Superior temporal gyrus (tissue), 1 donor: ENCODE measurements around the gene TMEM150B.
"Not testable (repeated sequence)": the region's sequence is repeated elsewhere in the genome, so short reads cannot be mapped to it uniquely, and the experiment has no call there.

Experiments used
- DNase-seq: peaks from one replicate; pipeline ENCODE4 v3.0.0-alpha.2; 2016; ENCODE audit errors: extremely low spot score

Gene TMEM150B

DNA sequence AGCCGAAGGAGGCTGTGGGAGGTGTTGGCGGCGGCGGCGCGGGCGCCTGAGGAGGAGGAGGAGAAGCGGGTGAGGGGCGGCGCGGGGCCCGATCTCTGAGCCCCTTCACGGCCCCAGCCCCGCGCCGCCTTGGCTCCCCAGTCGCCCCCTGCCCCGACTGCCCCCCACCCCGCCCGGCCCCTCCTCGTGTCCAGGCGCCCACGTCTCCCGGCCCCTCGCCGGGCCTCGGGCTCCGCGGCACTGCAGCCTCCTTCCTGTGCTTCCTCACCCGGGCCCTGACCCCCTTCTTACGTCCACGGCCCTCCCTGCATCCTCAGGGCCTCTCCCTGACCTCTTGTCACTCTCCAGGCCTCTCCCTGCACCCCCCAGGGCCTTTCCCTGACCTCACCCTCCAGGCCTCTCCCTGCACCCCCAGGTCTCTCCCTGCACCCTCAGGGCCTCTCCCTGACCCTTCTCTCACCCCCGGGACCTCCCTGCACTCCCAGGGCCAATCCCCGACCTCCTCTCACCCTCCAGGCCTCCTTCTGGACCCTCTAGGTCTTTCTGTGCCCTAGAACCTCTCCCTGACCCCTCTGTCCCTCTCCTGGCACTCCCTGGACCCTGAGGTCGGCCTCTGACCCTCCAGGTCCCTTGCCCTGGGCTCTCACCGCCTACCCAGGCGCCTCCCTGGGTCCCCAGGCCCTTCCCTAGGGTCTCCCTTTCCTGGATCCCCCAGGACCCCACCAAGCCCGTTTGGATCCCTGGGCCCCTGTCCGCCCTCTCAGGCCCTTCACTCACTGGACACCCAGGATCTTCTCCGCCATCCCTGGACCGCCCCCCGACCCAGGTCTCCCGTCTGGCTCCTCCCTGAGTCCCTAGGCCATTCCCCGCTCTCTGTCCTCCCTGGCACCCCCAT is 15.0 kb upstream of the TMEM150B start:
- DNase-seq: no peak

DNA sequence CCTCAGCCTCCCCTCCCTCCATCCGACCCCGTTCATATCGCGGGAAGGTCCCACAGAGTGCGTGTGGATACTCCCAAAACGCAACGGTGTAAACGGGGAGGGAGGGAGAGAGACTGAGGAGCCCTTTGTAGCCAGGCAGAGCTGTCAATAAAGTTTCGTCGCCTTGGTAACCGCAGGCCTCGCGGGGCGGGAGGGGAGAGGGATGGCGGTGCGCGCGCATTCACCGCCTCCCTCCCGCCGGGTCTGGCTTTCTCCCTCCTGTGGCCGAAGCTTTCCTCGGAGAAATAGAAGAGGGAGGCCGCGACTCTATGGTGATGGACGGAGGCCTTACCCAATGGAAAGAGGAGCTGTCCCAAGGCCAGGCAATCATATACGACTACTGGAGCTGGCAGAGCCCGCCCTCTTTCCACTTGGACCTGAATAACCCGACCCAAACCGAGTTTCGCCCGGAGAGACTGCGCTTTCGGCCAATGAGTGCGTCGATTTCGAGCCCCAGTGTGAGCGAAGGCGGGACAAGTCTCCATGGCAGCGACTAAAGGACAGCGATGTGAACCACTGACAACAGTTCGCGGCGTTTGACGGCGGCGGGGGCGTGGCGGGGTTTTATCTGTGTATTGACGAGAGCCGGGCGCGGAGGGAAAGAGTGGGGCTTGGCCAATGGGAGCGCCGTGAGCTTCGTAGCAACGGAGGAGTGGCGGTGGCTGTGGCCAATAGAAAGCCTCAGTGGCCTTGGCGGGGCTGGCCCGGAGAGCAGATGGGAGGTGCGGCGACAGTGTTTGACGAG is 14.2 kb upstream of the TMEM150B start, which contains the start of gene KMT5C:
Gene KMT5C (plus strand): TSS at position 772 of the 784 bp plus-strand sequence. CDS start 2,061 bp downstream, outside the sequence.
- DNase-seq: peak; percentile 100

DNA sequence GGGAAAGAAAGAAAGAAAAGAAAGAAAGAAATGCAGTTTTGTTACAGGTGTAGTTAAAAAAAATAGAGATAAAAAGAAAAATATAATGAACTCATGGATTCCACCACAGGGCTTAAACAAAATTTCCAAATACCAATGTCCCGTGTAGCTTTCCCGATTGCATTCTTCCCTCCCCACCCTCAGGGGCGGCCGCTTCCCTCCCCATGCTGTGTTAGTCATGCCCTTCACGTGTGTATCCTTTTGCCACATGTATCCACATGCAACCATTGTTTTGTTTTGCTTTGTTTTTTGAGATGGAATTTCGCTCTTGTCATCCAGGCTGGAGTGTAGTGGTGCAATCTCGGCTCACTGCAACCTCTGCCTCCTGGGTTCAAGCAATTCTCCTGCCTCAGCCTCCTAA is 11.0 kb upstream of the TMEM150B start:
- DNase-seq: no peak

DNA sequence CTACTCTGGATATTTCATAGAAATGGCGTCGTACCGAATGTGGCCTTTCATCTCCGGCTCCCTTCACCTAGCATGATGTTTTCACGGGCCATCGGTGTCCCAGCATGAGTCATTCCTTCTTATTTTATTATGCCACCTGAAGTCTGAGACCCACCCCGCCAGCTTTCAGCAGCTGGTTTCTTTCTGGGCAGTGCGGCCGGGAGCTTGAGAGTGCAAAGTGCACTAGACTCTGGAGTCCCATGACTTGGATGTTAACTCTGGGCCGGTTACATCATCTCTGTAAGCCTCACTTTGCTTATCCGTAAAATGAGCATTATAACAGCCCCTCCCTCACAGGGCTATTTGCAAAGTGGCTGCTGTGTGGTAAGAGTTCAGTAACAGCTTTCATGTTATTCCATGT is 8.7 kb upstream of the TMEM150B start:
- DNase-seq: no peak

DNA sequence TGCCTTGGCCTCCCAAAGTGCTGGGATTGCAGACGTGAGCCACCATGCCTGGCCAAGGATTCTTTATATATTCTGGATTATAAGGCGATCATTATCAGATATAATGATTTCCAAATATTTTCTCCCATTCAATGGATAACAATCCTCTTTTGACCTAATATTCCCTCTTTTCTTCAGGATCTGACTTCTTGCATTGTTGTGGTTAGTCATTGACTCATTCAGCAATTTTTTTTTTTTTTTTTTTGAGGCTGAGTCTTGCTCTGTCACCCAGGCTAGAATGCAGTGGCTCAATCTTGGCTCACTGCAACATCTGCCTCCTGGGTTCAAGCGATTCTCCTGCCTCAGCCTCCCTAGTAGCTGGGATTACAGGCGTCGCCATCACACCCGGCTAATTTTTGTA is 4.7 kb upstream of the TMEM150B start:
- not testable (repeated sequence) for DNase-seq

DNA sequence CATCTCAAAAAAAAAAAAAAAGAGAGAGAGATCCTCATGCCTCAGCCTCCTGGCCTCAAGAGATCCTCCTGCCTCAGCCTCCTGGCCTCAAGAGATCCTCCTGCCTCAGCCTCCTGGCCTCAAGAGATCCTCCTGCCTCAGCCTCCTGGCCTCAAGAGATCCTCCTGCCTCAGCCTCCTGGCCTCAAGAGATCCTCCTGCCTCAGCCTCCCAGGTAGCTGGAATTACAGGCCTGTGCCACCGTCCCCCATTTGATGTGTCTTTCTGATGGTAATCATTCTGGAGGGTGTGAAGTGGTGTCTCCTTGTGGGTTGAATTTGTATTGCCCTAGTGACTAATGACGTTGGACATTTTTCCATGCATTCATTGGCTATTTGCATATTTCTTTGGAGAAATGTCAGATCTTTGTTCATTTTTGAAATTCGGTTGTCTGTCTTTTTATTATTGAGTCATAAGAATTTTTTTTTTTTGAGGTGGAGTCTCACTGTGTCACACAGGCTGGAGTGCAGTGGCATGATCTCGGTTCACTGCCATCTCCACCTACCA is 3.7 kb upstream of the TMEM150B start:
- not testable (repeated sequence) for DNase-seq

DNA sequence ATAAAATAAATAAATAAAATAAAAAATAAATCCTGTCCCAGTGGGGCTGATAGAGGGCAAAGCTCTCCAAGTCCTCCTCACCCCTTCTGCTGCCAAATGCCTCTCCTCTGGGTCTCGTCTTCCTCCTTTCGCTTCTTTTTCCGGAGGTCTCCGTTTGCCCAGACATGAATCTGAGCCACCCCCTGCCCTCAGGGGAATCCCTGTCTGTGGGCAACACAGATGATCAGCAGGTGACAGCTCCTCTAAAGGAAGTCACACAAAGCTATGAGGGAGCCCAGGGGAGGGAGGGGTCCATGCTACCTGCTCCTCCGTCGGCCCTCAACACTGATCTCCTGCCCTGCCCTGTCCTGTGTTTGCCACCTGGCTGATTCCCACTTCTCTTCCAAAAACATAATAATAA is 479 bp downstream of the TMEM150B start:
- no peak for DNase-seq

DNA sequence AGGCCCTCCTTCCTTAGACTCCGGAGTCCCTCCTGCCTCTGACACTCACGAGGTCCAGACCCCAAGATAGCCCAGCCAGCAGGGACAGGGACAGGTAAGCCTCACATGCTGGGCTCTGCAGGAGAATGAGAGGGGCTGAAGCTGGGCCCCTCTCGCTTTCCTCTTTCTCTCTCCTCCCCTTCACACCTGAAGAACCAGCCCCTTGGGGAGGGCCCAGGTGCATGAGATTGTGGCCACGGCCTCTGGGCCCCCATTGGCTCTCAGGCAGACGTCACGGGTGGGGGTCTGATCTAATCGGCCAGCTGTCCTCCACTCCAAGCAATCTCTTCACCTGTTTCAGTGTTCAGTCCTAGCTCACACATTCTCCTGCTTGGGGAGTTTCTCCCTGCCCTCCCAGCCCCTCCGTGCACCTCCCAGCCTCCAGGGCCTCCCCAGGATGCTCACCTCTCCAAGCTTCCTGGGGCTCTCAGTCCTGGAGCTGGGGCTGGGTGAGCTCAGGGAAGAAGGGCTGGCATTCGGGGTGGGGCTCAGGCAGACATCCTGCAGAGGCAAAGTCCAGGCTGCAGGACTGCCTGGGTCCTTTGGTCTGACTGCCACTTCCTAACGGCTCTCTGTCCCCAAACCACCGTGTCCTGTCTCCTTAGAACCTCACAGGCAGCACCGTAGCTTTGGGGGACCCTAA is 2.8 kb downstream of the TMEM150B start:
- DNase-seq: no peak

DNA sequence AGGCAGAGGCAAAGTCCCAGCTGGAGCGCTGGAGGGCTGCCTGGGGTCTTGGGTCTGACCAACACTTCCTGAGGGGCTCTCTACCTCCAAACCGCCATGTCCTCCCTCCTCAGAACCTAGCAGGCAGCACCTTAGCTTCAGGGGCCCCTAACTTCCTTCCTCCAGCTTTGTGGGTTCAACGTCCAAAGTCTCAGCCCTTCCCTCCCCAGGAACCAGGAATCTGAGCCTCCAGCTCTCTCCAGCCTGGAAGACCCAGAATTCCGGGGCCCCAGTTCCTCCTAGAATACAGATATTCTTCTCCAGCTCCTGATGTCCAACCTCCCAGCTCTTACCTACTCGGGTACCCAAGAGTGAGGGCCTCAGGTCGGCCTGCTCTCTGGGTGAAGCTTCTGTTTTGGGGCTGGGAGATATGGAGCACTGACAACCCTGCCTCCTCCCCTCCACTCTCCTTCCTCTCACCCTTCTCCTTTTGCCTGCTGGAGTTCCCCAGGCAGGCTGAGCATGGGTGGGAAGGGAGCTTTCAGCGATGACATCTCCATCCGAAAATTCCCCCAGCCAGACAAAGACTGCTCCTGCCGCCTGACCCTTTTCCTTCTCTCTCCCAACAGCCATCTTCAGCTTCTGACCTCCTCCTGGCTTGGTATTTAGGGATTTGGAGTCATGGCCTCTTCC is 3.5 kb downstream of the TMEM150B start:
- no peak for DNase-seq

DNA sequence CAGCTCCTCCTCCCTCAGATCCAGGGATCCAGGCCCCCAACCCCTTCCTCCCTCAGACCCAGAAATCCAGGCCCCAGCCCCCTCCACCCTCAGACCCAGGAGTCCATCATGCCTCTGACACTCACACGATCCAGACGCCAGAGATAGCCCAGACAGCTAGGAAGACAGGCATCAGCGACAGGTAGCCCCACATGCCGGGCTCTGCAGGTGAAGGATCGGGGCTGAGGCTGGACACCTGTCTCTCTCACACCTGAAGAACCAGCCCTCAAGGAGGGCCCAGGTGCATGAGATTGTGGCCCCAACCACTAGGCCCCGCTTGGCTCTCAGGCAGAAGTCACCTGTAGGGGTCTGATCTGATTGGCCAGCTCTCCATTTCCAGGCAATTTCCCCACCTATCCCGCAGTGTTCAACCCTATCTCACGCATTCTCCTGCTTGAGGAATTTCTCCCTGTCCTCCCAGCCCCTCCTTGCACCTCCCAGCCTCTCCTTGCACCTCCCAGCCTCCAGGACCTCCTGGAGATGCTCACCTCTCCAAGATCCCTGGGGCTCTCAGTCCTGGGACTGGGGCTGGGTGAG is 4.2 kb downstream of the TMEM150B start:
- DNase-seq: no peak

DNA sequence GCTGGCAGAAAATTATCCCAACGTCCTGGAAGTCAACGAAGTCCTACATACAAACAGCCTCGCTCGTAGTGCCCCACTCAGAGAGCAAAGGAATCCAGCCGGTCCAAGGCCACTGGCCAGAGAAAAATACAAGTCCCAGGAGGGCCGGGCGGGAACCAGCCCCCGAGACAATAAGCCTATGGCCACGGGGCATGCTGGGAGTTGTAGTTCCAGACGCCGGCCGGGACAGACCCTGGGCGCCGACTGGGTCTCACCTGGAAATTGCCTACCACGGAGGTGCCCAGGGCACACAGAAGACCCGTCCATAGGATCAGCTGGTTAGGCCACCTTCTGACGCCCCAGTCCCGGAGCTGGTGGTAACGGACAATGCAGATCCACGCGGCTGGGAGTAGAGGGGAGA is 5.4 kb downstream of the TMEM150B start:
- DNase-seq: peak; percentile 24

DNA sequence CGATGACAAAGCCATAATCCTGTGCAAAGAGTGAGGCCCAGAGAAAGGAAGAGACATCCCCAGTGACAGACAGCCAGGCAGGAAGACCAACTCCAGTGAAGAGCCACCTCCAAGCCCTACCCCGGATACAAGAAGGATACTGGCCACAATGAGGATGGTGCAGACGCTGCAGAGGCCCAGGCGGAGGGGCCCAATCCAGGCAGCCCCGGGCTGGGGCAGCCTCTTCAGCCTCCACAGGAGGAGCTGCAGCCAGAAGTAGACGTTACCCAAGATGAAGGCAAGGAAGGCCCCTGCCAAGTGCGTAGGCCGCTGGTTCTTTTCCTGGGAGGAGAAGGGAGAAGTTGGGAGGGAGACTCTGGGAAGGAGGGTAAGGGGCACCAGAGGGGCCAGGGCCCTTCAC is 8.5 kb downstream of the TMEM150B start:
- DNase-seq: no peak

DNA sequence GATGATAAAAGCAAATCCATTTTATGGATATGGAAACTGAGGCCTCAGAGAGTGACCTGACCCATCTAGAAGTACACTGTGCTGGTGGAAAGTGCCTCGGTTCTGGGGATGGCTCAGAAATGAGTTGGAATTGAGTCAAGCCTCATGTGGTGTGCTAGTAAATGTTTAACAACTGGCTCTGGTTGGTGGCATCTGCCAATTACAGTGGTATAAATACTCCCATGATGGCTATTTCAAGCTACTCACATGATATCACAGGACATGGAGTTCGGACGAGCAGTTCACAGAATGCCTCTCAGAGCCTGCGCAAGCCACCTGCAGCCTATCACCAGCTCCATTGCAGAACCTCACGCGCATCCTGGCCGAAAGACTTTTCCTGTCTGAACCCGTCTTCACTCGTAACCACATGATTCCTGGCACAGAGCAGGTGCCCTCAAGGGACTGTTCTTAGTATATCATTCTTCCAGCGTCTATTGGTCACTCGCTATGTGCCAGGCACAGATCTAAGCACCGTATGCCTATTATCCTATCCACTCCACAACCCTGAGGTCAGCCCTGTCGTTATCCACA is 9.1 kb downstream of the TMEM150B start:
- DNase-seq: no peak

DNA sequence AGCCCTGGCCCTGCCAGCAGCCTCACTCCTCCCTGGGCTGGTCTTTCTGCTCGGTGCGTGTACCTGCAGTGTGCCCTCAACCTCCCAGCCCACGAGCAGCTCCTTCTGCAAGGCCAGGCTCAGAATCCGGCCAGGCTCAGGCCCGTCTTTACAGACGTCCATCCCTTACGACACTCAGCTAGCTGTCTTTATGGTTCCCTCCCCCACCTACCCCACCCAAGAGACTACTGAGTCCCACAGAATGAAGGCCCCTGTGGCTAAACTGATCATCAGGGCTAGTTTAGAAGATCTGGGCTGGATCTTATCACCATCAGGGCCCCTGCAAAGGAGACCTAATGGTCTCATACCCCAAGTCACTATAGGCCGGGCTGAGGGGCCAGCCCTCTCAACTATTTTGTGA is 10.7 kb downstream of the TMEM150B start:
- no peak for DNase-seq

DNA sequence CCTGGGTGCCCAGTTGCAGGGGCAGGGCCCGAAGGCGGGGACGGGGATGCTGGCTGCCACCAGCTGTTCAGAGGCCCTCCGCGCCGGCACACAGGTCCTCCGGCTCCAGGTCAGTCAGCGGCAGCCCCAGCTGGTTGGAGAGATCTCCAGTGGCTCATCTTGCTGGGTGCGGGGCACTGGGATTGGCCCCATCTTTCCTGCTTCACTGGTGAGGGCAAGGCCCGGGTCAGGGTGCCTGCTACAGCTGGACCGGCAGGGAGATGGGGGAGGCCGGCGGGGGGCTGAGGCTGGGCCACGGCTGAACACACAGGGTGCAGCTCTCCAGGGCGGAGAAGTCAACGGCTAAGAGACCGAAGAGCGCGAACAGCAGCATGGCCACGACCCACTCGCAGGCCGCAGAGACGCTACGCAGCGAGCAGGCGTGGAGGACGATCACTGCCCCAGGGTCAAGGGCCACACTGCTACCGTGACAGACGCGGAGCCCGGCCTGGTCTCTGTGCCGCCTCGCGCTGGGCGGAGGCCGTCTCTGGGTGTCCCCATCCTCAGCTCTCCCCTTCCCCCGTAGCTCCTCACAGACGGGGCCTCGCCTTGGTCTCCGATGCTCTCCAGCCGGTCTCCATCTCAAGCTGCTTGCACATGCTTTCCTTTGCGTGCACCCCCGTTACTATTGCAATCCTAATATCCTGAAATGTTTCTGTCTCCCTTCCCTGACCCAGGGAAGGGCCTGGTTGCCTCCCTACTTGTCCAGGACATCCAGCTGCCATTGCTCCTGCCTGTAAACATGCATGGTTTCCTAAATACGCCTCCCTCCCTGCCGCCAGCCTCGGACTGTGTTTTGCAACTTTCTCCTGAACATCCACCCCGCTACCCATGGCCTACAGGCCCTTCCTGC is 12.3 kb downstream of the TMEM150B start:
- DNase-seq: no peak

DNA sequence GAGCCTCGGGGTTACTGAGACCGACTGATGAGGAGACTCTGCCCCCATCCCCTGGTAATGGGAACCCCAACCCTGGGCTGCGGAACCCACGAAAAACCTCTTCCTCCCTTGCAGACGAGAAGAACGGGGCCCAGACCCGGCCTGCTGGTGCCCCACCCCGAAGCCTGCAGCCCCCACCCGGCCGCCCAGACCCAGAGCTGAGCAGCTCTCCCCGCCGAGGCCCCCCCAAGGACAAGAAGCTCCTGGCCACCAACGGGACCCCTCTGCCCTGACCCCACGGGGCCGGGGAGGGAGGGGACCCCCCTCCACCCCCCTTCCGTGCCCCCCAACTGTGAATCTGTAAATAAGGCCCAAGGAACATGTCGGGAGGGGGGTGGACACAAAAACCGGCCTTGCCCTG is 13.3 kb downstream of the TMEM150B start:
- no peak for DNase-seq

DNA sequence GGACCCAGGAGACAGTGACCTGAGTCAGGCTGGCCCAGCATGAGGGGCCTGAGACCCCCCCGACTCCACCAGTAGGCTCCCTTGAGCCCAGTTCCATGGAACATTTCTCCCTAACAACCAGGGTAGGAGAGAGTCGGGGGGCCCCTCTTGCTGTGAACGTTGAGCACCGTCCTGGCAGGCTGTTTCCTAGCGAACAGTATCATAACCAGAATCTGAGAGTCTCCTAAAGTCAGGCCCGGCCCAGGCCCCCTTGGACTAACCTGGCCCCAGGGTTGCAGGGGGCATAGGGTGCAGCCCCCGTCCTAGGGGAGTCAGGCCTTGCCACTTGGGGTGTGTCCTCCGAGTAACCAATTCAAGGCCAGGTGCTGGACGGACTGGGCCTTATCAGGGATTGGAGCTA is 13.7 kb downstream of the TMEM150B start:
- DNase-seq: no peak

DNA sequence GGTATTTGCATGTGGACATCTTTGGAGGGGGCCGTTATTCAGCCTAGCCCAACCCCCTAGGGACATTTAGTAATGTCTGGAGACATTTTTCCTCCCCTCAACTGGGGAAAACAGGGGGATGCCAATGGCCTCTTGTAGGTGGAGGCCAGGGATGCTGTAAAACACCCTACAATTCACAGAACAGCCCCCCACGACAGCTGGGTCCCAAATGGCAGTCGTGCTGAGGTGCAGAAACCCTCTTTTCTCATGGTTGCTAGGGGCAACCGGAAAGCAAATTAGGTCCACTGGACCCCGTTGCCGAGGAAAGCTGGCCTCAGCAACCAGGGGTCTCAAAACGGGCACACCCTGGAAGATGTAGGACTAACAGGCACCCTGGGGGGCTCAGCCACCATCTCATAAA is 14.6 kb downstream of the TMEM150B start:
- DNase-seq: no peak

DNA sequence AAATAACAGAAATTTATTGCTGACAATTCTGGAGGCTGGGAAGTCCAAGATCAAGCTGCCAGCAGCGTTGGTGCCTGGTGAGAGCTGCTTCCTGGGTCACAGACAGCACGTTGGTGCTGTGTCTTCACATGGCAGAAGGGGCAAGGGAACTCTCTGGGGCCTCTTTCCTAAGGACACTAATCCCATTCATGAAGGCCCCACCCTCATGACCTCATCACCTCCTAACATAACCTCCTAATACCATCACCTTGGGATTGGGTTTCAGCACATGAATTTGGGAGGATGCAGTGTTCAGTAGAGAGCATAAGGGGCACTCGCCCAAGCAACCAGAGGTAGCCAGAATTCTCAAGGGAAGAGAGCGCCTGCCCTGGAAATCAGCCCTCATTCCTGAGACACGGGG is 15.7 kb downstream of the TMEM150B start:
- no peak for DNase-seq

DNA sequence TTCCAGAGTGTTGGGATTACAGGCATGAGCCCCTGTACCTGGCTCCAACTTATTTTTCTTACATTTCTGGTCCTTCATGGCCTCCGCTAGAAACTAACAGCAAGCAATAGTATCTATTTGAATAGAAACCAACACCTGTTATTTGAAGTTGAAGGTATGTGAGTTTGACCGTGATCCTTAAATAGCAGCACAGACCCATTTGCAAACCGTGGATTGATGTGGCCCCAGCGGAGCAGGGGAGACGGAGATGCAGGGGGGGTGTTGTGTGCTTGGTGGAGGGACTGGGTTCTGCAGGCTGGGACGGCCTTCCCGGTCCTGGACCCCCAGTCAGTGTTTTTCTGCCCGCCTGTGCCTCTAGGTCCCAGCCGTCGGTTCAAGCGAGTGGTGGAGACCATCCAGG is 16.9 kb downstream of the TMEM150B start:
- DNase-seq: no peak
